GM19193 (cell line): ENCODE measurements around the gene IQSEC2.

ENCODE experiments used
- POLR2A ChIP-seq: IDR thresholded peaks from 4 replicates; pipeline ENCODE4 v1.6.1; 2011; ENCODE audit not compliant: insufficient read depth, insufficient read length; ENCODE audit errors: extremely low read depth

The IQSEC2 gene

GRCh38 chrX:53246231-53246630, 35.2 kb downstream of the IQSEC2 start:
- no peak for TF ChIP-seq POLR2A

GRCh38 chrX:53244610-53245009, 36.8 kb downstream of the IQSEC2 start:
- TF ChIP-seq POLR2A: no peak

GRCh38 chrX:53242310-53242709, 39.1 kb downstream of the IQSEC2 start:
- TF ChIP-seq POLR2A: no peak

- TF ChIP-seq POLR2A: no peak
These were observed 39.8 kb downstream of the IQSEC2 start for GRCh38 chrX:53241558-53241957.

GRCh38 chrX:53239474-53239873, 41.9 kb downstream of the IQSEC2 start:
- no peak for TF ChIP-seq POLR2A

GRCh38 chrX:53237056-53237455, 44.3 kb downstream of the IQSEC2 start:
- TF ChIP-seq POLR2A: no peak

- TF ChIP-seq POLR2A: no peak
These were observed 45.2 kb downstream of the IQSEC2 start for GRCh38 chrX:53236025-53236679.

GRCh38 chrX:53235566-53235965, 45.8 kb downstream of the IQSEC2 start:
- TF ChIP-seq POLR2A: no peak

- TF ChIP-seq POLR2A: no peak
These were observed 46.9 kb downstream of the IQSEC2 start for GRCh38 chrX:53234484-53234883.

- no peak for TF ChIP-seq POLR2A
These were observed 47.8 kb downstream of the IQSEC2 start for GRCh38 chrX:53233536-53233935.

- TF ChIP-seq POLR2A: no peak
These were observed 51.3 kb downstream of the IQSEC2 start for GRCh38 chrX:53230116-53230515.

GRCh38 chrX:53227224-53227765, 54.1 kb downstream of the IQSEC2 start:
- no peak for TF ChIP-seq POLR2A

GRCh38 chrX:53224860-53225797, 56.3 kb downstream of the IQSEC2 start, which contains the start of gene KDM5C:
KDM5C (minus strand) TSS chrX:53225207; CDS start chrX:53224889, 318 bp downstream.
- TF ChIP-seq POLR2A: peak; percentile 91

- no peak for TF ChIP-seq POLR2A
These were observed 57.2 kb downstream of the IQSEC2 start for GRCh38 chrX:53223955-53224859.
